Measurements from ENCODE around the gene RPS15.

- TF ChIP-seq MAX (IDR thresholded peaks at IDR 0.05) (no peak), JUND (IDR thresholded peaks at IDR 0.05) (no peak), CTCF (IDR thresholded peaks at IDR 0.05; ENCODE audit: low read depth, low read length, missing input control) (no peak), REST (IDR thresholded peaks at IDR 0.05) (no peak)
Observed at GRCh38 chr19:1474011-1474764, 36.0 kb downstream of the RPS15 start.
